HepG2 (cell line): ENCODE results near the gene GALNT5.

Experiments used
- CTCF ChIP-seq: sonication (generic); formaldehyde crosslinking; IDR thresholded peaks from 2 replicates; pipeline ENCODE4 v1.5.0; 2020; ENCODE audit warnings: mild to moderate bottlenecking, missing genetic modification reagents, moderate library complexity
- KAT2B ChIP-seq: fragments of 150-350 bp; IDR thresholded peaks from 2 replicates; pipeline ENCODE4 v1.6.1; 2014; ENCODE audit warnings: low read depth, low read length, borderline replicate concordance
- KLF6 ChIP-seq: IDR thresholded peaks from 2 replicates; pipeline ENCODE4 v1.8.0; 2016; ENCODE audit warnings: missing biosample characterization, missing genetic modification reagents
- POLR2A ChIP-seq, 2 experiments: IDR thresholded peaks; 2 replicates each; pipeline ENCODE4 v1.6.1; 2011; ENCODE audit warnings: low read depth in 2 of 2, low read length in 2 of 2, mild to moderate bottlenecking in 1 of 2, moderate library complexity in 1 of 2; ENCODE audit not compliant: insufficient read depth in 1 of 2
- REPIN1 ChIP-seq: sonication (generic); formaldehyde crosslinking; IDR thresholded peaks from 2 replicates; pipeline ENCODE4 v1.8.0; 2022; ENCODE audit warnings: missing genetic modification reagents, low read depth, mild to moderate bottlenecking, borderline replicate concordance
- RFX3 ChIP-seq: IDR thresholded peaks from 2 replicates; pipeline ENCODE4 v1.6.1; 2016; ENCODE audit warnings: missing biosample characterization, missing genetic modification reagents
- SMC3 ChIP-seq: IDR thresholded peaks from 2 replicates; pipeline ENCODE4 v1.6.1; 2011; ENCODE audit warnings: low read length, improper control_type of control experiment
- UBTF ChIP-seq: sonication (generic); formaldehyde crosslinking; IDR thresholded peaks from 2 replicates; pipeline ENCODE4 v1.4.0; 2020; ENCODE audit warnings: mild to moderate bottlenecking, missing genetic modification reagents
- ZNF777 ChIP-seq: sonication (generic); formaldehyde crosslinking; IDR thresholded peaks from 2 replicates; pipeline ENCODE4 v1.4.0; 2020; ENCODE audit warnings: missing genetic modification reagents

- no peak for TF ChIP-seq KAT2B
- no peak for TF ChIP-seq UBTF (CRISPR knock-in tag)
- no peak for TF ChIP-seq RFX3 (CRISPR knock-in tag)
- no peak for TF ChIP-seq REPIN1 (CRISPR knock-in tag)
- no peak for TF ChIP-seq POLR2A (IDR thresholded peaks at IDR 0.05; ENCODE audit: insufficient read depth in 1 of 2, low read depth in 2 of 2, low read length in 2 of 2)
- no peak for TF ChIP-seq SMC3
- no peak for TF ChIP-seq CTCF
- TF ChIP-seq ZNF777 = no peak
- no peak for TF ChIP-seq KLF6 (CRISPR knock-in tag)
Measured at GRCh38 chr2:157258520-157259326, 1.2 kb downstream of the GALNT5 start.
